NCI-H774 (cell line): ENCODE measurements around the gene FMNL2.

Experiments used
- DNase-seq: peaks from one replicate; lab custom pipeline; 2025; lab: John Stamatoyannopoulos, UW

The FMNL2 gene

DNA sequence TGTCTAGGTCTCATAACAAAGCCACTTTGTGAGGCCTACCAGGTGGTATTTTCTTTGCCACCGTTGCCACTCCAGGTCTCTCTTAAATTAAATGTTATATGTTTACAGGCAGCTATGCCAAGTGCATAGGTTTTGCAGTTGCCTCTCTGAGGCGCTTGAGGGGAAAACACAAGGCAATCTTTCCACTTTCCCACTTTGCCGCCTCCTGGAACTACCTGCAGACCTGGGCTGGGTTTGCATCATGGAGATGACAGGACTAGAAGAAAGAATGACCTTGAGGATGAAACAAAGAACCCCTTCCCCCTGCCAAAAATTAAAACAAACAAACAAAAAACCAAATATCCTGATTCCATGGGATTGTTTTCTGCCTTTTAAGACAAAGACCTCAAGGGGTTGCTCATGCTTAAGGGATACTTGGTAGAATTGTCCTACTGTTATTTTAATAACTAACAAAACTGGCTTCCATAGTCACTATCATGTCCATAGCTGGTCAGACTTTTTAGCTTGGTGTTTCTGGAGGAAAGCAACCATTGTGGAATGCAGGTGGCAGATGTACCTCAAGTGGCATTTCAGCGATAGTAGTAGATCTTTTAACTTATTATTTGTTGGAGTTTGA lies 222.4 kb downstream of the FMNL2 start:
- no peak for DNase-seq

DNA sequence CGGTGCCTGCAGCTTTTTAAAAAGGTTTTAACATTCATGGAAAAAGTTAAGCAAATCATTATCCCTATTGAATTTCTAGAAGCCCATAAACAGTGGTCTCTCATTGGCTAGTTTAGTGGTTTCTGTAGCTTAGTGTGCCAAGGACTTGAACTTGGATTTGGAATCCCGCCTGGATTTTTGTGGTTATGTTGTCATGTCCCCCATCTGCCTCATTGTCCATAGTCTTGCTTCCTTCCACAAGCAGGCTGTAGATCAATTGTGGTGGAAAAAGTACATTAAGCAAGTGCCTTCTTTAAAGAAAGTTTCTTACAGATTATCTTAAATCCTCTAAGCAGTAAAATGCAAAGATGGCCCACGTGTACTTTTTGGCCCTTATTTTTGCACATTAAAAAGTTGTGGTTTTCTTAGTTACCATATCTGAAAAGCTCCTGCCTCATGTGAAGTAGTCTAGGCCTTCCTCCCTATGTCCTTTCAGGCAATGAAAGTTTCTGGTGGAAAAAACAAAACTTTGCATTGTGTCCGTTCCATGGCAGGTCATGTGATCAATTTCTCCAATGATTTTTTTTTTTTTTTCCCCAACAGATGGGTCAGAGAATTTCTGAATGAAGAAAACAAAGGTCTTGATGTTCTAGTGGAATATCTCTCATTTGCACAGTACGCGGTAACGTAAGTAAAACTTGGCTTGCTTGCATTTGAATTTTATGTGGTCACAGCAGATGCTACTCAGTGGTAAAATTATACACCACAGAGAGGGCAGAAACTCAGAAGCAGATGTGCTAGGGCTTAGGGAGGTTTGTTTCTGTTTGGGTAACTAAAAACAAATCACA lies 223.4 kb downstream of the FMNL2 start:
- no peak for DNase-seq

DNA sequence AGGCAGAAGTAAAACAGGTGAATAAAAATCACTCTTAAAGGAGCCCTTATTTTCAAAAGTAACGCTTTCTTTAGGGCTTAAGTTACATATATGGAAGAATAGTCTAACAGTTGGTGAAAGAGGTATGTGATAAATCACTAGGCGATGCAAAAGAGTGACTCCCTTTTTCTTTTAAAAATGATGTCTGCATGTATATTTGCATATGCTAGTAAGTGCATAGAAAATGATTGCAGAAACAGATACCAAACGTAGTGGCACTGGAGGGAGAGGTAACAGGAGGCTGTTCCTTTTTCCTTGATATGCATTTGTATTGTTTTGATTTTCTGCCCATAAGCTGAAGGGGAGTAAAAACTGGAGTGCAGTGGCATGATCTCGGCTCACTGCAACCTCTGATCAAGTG lies 224.0 kb downstream of the FMNL2 start:
- no peak for DNase-seq

DNA sequence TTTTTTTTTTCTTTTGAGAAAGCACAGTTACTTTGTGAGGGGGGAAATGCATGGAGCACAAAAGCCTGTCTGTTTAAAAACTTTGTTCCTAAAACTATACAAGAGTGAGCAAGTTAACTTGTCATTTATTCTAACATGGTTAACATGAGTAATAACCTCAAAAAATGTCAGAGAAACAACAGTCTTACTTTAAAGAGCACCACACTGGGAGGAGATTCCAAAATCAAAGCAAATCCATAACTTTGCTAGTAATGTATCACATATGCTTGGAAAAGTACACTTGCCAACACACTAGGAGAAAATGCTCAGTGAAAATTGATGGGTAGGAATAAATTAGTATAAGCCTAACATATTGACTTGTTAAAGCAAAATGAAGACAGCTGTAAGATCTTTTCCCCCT lies 225.2 kb downstream of the FMNL2 start:
- no peak for DNase-seq

DNA sequence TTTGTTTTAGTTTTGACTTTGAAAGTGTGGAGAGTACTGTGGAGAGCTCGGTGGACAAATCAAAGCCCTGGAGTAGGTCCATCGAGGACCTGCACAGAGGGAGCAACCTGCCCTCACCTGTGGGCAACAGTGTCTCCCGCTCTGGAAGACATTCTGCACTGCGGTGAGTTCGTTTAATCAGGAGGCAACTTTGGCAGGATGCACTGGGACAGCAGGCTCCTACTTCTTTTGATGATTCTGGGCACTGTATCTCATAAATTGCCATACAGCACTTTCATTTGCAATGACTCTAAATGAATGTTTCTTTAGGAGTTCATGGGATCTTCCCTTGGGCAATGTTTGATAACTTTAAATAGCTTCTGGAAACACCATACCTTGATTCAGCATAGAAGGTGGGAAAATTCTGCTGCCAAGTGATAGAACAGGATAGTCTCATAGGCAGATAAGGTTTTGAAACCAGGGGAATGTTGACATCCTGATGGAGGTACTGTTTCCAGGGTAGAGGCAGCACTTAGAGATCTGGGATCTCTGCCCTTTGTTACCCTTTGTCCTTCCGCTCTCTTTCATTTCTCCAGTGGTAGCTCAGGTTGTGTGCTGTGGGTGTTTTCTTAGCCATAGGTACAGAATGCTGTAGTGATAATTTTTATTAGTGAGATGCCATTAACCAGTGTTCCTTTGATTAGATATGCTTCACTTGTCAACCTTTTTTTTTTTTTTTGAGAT lies 226.1 kb downstream of the FMNL2 start:
- no peak for DNase-seq

DNA sequence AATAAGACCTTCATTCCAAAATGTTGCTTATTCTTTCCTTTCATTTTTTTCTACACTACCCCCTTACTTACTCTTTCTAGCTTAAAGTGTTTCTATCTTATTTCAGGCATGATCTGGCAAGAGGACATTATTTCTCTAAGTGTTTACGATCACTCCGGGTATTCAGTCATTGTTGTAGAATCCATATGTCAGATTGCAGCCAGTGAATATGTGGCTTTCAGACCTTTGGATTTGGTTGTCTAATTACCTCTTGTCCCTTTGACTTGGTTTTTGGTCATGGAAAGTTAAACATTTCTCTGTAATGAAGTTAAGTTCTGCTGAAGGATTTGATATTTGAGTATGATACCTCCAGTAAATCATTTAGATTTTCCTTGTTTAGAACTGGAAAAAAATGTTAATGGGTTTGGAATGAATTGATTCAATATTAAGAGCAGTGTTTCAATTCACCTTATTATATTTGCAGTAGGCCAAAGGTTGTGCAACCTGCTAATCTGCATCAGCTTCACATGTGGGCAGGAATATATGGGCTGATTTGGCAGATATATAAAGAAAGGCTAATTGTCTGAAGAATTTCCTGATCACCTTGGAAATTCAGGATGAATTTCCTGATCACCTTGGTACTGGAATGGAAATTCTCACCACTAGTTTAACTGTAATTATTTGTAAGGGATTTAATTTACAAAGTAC lies 227.4 kb downstream of the FMNL2 start:
- no peak for DNase-seq

DNA sequence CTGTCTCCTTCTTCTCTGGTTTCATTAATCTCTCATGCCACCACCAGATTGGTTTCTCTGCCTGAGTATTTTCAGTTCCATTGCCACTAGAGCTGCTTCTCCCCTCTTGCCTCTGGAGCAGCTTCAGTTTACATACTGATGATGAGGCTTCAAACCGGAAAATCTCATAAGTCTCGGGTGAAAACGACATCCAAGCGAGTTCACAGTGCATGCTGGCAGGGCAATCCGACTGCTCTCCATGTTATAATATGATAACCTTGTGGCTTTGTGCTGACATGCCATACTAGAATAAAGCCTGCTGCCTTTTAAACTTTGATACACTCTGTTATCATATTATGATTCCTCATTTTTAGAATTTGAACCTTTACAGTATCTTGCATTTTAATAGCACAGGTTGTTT lies 228.8 kb downstream of the FMNL2 start:
- no peak for DNase-seq

DNA sequence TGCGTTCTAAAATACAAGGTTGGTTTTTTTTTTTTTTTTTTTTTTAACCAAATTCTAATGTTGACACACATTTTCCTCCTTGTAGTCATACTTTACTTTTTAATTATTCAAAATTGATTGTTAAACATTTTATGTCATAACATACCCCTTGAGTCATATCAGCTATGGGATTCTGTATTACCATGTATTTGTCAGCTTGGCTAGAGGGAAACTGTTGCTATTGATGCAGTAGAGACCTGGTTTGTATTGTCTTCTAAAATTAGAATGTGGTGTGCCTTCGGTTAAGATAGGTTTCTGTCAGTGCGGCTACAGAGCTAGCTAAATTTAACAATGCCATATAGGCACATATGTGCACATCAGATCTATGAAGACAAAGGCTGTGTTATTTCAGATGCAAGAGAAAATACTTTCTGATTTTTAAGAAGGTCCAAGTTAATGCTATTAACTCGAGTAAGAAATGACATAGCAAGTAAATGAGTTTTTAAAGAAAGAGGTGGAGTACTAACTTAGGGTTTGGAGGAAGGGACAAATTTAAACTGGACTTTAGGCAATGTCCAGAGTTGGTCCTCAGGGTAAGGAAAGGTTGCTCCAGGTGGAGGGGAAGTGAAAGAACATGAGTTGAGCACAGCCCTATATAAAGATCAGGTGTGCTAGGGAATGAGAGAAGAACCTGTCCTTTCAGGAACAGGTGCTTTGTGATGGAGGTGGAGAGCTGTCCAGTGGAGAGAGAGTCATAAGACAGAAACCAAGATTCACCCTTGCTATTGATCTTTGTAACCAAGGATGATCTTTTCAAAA lies 230.0 kb downstream of the FMNL2 start:
- no peak for DNase-seq

DNA sequence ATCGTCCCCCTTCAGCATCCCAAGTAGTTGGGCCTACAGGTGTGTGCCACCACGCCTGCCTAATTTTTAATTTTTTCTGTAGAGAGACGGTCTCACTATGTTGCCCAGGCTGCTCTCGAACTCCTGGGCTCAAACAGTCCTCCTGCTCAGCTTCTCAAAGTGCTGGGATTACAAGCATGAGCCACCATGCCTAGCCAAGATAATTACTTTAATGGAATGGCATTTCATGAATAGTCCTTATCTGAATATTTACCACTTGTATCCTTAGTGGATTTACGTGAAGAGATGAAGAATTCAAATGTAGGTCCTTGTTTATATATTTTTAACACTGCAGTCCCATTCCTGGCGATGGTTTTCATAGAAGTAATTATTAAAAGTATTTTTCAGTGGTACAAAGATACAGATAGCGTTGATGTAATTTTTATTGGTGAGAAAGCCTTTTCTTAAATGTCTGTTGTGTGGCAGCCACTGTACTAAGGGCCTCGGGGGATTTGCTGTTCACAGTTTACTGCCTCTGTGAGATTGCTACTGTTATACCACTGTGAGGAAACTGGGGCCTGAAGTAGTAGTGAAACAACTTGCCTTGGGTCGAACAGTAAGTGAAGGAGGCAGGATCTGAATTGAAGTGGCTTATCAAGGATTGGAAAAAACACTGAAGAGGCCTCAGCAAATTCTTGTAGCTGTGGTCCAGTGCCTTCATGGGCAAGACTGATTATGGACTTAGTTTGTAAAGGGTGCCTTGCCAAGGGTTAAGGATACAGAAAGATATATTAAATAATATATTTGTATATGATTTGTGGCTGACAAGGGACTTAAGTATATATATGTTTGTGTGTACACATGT lies 231.1 kb downstream of the FMNL2 start:
- DNase-seq, result no peak

DNA sequence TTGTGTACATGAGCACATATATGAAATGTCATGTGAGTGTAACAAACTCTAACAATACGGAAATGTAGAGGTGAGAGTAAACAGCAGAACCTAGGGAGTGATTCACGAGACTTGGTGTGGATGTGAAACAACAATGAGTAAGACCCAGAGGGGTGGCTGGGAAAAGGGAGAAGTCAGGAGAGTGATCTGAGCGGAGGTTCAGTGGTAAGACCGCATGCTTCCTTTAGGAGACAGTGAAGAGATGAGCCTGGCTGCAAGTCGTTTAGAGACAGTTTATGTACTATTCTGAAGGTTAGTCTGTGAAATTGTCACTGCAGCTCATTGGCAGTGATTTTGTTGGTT lies 231.7 kb downstream of the FMNL2 start:
- no peak for DNase-seq

DNA sequence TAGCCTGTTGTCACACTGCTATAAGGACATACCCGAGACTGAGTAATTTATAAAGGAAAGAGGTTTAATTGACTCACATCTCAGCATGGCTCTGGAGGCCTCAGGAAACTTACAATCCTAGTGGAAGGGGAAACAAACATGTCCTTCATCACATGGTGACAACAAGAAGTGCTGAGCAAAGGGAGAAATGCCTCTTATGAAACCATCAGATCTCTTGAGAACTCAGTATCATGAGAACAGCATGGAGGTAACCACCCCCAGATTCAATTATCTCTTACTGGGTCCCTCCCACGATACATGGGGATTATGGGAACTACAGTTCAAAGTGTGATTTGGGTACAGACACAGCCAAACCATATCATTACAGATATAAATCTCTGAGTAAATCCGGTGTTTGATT lies 233.6 kb downstream of the FMNL2 start:
- DNase-seq, result no peak

DNA sequence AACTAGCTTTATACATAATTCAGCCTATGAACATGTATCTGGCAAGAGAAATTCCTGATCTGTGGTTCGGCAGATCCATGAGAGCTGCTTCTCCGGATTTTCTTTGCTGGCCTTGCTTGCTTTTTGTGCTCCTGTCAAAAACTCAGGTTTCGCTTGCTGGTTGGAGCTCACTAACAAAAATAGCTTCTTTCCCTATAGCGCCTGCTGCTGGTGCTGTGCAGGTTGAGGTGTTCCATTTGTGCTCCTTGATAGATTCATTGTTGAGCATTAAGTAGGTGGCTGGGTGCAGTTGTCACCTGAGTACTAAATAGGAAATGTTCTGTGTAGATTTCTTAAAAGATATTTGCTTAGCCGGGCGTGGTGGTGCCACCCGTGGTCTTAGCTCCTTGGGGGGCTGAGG lies 234.2 kb downstream of the FMNL2 start:
- DNase-seq, result no peak

DNA sequence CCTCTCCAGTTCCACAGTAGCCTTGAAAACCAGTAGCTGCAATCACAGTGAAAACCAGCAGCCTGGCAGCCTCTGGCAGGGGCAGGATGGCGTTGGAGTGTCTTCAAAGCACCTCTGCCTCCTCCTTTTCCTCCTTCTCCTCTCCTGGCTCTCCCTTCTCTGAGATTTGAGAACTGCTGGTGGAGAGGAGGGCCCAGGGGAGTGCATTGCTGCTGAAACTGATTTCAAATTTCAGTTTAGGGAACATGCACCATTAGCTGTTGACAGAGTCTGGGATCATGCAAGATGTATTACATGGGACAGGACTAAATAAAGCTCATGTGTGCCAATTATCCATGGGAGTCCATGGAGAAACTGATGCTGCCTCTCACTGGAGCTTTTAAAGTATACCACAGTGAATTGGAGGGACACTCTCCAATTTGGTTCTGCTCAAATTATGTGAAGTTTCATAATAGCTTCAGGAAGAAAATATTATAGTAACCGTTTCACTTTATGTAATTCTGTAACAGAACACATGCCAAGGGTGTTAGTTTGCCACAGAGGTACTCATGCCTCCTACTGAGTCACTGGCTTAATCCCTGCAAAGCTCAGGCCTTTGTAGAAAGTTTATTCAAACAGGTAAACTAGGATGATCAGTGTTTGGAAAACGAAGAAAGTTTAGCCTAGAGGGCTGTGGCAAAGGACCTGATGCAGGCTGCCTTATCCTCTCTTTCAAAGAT lies 236.2 kb downstream of the FMNL2 start:
- DNase-seq, result no peak

DNA sequence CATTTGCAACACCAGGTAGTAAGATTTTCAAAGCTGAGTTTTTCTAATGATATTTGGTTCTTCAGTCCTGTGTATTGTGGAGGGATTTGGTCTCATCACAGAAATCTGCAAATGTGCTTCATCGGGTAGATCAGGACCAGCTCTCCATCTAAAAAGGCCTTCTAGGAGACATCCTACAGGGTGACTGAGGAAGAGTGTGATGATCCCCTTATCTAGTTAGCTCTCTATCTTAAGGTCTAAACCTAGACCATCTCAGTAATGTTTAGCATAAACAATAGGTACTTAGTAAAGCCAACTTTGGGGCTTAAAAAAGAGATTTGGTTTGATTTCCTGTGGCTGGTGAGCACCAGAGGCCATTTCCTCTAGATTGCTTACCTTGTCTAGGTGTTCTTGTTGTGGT lies 237.1 kb downstream of the FMNL2 start:
- DNase-seq, result no peak

DNA sequence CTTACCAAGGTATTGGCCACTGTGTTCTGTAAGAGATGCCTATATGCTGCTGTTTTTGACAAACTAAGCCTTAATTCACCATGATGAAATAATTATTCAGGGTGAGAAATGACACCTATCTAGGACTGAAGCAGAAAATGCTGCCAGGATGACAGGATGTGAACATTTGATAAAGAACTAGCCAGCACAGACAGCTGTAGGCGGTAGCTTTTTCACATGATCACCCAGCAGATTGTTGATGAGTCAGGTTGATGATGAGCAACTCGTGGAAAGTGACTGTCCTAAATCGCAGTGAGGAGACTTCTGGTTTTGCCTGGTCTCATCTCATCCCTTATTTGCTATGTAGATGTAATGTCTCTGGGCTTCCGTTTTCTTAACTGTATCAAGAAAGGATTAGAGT lies 238.2 kb downstream of the FMNL2 start:
- no peak for DNase-seq

DNA sequence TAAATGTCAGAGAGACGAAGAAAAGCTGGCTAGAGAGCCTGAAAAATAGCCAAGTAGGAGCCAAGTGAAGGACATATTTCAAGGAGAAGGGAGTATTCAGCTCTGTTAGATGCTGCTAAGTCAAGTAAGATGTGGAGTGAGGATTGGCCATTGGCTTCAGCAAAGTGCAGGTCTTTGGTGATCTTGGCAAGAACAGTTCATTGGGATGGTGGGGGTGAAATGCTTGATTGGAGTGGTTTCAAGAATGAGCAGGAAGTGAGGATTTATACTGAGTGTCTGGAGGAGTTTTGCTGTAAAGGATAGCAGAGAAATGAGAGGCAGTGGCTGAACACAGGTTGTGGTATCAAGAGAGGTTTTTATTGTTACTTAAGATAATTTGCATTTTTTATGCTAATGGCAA lies 242.6 kb downstream of the FMNL2 start:
- DNase-seq, result no peak

DNA sequence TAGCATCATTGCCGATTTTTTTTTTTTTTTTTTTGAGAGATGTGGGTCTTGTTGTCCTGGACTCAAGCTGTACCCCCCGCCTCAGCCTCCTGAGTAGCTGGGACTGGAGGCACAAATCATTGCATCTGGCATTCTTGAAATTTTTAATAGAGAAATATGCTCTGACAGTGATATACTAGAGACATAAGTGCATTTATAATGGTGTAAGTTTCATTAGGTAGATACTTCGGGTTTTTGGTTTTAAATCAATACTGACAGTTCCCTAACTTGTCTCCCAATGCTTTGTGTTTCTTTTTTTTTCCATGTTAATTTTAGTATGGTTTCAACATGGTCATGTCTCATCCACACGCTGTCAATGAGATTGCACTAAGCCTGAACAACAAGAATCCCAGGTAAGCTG lies 243.6 kb downstream of the FMNL2 start:
- DNase-seq, result no peak

DNA sequence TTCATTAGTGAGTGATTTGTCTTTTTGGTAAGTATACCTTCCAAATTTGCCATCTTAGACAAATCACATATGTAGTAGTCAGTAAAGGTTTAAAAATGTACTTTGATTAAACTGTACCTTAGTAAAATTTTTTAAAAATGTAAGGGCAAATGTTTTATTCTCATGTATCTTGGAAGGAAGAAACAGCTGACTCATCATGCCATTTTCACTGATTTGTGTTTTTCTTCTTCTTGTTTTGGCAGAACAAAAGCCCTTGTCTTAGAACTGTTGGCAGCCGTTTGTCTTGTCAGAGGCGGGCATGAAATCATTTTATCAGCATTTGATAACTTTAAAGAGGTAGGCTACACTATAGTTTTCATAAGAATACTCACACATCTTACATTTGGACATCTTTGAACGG lies 245.7 kb downstream of the FMNL2 start:
- no peak for DNase-seq

DNA sequence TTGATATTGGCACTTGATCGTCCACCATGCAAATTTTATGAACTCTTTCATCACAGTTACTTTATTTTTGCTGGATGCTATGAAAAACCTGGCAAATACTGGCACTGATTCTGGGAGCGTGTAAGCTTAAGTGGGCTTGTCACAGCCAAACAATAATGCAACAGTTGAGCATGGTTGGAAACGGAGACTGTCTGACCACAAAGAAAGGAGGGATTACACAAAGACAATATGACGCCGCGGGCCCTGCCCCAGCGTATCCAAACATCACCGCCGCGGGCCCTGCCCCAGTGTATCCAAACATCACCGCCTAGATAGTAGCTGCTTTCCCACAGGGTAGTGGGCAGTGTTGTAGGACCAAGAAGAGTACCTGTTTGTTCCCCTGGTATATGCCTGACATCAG lies 246.4 kb downstream of the FMNL2 start:
- DNase-seq, result no peak

DNA sequence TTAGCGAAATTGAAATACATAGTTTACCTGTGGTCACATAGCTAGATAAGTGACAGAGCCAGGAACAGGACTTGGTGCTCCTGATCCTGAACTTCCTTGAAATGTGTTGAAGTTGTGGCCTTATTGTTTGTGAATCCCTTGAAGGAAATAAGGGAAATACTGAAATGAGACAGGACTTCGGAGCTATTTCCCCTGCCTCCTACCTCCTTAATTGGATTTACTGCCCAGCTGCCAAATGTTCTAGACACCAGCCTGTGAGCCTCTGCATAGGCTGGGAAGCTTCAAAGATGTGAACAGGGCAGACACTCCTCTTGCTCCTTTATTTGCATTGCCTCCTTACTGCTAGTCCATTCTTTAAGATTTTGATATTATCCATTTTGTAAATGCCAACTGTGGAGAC lies 247.1 kb downstream of the FMNL2 start:
- DNase-seq, result no peak
